Measurements from ENCODE around the gene DMRT1. TPM values are rescaled to one million over a fixed set of nuclear protein-coding genes. Genes with fewer than 3 reads are reported as not detected.

DMRT1 gene
- total and polyA plus RNA-seq, 9 donors: 0.09 TPM; not detected in 8

DNA sequence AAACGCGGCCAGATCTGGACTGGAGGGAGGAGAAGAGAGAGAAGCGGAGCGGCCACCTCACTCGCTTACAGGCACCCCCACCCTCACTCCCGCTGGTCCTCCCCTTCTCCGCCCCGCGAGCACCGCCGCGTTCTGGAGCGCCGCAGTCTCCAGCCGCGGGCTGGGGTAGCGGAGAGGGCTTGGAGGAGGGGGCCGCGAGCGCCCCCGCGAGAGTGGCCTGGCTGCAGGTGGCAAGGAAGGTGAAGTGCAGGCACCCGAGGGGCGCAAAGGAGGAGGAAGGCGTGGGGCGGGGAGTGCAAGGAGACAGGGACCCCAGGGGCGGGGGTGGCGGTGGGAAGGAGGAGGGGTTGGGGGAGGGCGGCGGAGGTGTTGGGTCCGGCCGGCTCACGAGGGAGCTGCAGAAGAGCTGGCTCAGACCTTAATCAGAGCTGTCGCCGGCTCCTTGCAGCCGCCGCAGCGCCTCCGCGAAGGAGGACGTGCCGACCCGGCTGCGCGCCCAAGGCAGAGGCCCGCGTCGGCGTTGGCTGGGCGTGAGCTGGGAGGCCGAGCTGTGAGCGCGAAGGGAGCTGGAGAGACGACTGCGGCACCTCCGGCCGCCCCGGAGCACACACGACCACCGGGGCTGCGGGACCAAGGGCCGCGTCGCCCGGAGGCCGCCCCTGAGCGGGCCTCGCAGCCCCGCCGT lies 134.9 kb downstream of the DMRT1 start, which contains the start of gene DMRT3:
Gene DMRT3 (plus strand): TSS at position 398 of the 685 bp plus-strand sequence. CDS start 347 bp downstream, outside the sequence.
- no peak within 1 kb of the TSS for H3K27ac ChIP-seq (ENCODE audit: low read length)

DNA sequence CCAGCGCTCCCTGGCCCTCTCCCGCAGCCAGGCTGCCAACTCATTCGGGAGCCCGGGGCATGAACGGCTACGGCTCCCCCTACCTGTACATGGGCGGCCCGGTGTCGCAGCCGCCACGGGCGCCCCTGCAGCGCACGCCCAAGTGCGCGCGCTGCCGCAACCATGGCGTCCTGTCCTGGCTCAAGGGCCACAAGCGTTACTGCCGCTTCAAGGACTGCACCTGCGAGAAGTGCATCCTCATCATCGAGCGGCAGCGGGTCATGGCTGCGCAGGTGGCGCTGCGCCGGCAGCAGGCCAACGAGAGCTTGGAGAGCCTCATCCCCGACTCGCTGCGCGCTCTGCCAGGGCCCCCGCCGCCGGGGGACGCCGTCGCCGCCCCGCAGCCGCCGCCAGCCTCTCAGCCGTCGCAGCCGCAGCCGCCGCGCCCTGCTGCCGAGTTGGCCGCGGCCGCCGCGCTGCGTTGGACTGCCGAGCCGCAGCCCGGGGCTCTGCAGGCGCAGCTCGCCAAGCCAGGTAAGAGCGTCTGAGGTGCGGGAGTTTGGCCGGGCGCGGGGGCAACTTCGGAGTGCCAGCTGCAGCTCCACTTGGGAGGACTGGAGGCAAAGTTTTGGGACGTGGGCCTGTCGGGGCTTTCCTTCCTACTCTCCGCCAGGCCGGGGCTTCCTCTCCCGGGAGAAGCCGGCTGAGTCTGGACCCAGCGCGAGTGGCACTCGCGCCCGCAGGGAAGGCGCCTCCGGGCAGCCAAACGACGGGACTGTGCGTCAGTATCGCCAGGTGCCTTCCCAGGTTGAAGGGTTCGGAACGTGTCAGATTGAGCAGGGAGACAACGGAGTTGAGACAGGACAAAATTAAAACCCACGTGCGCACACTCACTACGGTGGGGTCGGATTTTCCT lies 135.7 kb downstream of the DMRT1 start:
- no peak for DNase-seq
- H3K27me3 ChIP-seq (ENCODE audit: control insufficient read depth, insufficient read depth, low read length): peaks cover 88% of the 10 kb centered on the region
- no peaks in the 10 kb centered on the region for H3K9me3 ChIP-seq (replicated peaks; ENCODE audit: control insufficient read depth, low read depth, low read length)
- H3K4me1 ChIP-seq (ENCODE audit: control insufficient read depth, insufficient read depth, low read length): peaks cover 21% of the 10 kb centered on the region
- H3K4me3 ChIP-seq (ENCODE audit: low read length): peak overlapping the region; percentile 37
- H3K36me3 ChIP-seq (ENCODE audit: control insufficient read depth, insufficient read depth, low read length): no peaks in the 10 kb centered on the region
- H3K27ac ChIP-seq (ENCODE audit: low read length): no peak overlapping the region
- WGBS (ENCODE audit: insufficient coverage): 8% methylated on average over 89 of the region's 92 CpGs

More for the DNA sequence above, 134.9 kb downstream of the DMRT1 start, which contains the start of gene DMRT3:
- WGBS (ENCODE audit: insufficient coverage): under 1% methylated on average over 44 of the region's 70 CpGs
- peak within 1 kb of the TSS; percentile 37 for H3K4me3 ChIP-seq (ENCODE audit: low read length)
- DNase-seq: peak; percentile 61
- no peaks in the 10 kb centered on the region for H3K9me3 ChIP-seq (replicated peaks; ENCODE audit: control insufficient read depth, low read depth, low read length)
- H3K27me3 ChIP-seq (ENCODE audit: control insufficient read depth, insufficient read depth, low read length): peaks cover 88% of the 10 kb centered on the region
- no peaks in the 10 kb centered on the region for H3K36me3 ChIP-seq (ENCODE audit: control insufficient read depth, insufficient read depth, low read length)
- peaks cover 25% of the 10 kb centered on the region for H3K4me1 ChIP-seq (ENCODE audit: control insufficient read depth, insufficient read depth, low read length)

DNA sequence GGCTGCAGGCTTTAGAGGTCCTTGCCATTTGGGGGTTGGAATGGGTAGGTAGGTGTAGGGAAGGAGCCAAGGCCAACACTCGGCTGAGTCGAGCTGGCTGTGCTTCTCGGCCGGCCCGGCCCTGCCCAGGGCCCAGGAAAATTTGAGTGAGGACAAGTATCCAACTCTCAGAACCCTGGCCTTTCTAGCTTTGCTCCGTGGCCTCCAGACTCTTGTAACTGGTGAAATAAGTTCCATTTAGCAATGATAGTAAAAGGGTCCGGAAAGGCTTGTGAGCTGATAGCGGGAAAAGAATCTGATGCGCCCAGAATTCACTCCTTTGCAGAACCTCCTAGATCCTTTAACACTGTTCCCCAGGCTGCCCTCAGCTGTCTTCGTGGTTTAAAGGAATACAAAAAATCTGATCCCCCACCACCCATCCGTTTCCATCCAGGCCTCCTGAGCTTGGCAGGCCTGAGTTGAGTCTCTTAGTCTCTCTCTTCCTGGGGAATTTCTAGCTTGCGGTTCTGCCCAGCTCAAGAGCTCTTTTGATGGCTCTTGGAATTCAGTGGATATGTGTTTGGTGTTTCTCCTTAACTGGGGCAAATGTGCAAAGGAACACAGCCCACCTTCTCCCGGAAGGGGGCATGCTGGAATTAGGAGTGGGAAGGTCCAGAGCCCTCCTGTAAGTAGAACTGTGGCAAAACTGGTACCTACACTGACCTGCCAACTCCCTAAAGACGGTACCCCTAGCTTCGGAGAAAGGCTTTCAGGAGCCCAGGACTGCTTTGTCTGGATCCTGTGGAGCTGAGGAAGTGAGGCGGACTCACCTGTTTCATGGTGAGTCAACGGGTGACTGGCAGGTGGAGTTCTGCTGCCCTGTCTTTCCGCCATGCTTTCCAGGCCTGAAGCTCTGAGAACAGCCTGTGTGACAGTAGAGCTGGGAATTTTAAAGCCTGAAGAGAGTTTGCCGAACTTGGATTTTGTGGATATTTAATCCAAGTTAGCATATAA lies 136.6 kb downstream of the DMRT1 start:
- no peak overlapping the region for H3K27ac ChIP-seq (ENCODE audit: low read length)
- peaks cover 84% of the 10 kb centered on the region for H3K27me3 ChIP-seq (ENCODE audit: control insufficient read depth, insufficient read depth, low read length)
- no peaks in the 10 kb centered on the region for H3K36me3 ChIP-seq (ENCODE audit: control insufficient read depth, insufficient read depth, low read length)
- peaks cover 18% of the 10 kb centered on the region for H3K4me1 ChIP-seq (ENCODE audit: control insufficient read depth, insufficient read depth, low read length)
- 49% methylated on average over 8 of the region's 19 CpGs for WGBS (ENCODE audit: insufficient coverage)
- DNase-seq: no peak
- H3K9me3 ChIP-seq (replicated peaks; ENCODE audit: control insufficient read depth, low read depth, low read length): no peaks in the 10 kb centered on the region
- no peak overlapping the region for H3K4me3 ChIP-seq (ENCODE audit: low read length)

DNA sequence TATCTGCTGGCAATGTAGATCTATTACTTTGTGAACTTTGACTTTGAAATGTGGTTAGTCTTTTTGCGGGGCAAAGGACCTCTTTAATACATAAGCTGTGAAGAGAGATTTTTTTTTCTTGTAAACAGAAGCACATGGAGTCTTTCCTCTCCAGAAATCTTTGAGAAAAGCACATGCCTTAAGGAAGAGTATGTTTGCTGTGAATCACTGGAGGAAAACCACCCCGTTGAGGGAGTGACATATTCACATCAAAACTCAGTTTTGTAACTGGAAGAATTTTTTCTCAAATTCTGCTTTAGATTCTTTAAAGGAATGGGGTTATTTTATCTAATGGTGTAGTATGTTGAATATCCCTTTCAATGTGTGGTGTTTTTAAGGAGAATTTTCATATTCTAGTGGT lies 138.5 kb downstream of the DMRT1 start:
- peaks cover 72% of the 10 kb centered on the region for H3K27me3 ChIP-seq (ENCODE audit: control insufficient read depth, insufficient read depth, low read length)
- H3K4me3 ChIP-seq (ENCODE audit: low read length): no peak overlapping the region
- no peak for DNase-seq
- no peaks in the 10 kb centered on the region for H3K36me3 ChIP-seq (ENCODE audit: control insufficient read depth, insufficient read depth, low read length)
- no peaks in the 10 kb centered on the region for H3K9me3 ChIP-seq (replicated peaks; ENCODE audit: control insufficient read depth, low read depth, low read length)
- WGBS (ENCODE audit: insufficient coverage): no CpG with 5 or more reads among the region's 2 CpGs
- no peak overlapping the region for H3K27ac ChIP-seq (ENCODE audit: low read length)
- peaks cover 18% of the 10 kb centered on the region for H3K4me1 ChIP-seq (ENCODE audit: control insufficient read depth, insufficient read depth, low read length)

DNA sequence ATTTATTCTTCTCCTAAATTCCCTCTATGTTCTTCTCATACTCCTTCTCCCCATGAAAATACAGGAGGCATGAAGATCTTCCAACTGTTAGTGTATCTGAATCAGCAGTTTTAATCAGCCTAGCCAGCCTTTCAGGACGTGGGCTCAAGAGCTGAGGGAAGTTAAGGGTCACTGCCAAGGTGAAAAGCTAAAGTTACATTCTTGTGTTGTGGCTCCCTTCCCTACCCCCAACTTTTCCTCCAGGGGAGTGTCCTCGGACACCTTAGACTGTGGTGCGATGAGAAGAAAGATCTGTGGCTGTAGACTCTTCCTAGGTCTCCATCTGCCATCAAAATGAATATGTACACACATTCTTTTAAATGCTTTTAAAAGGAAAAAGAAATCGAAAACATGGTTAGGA lies 139.1 kb downstream of the DMRT1 start:
- peaks cover 66% of the 10 kb centered on the region for H3K27me3 ChIP-seq (ENCODE audit: control insufficient read depth, insufficient read depth, low read length)
- no peak for DNase-seq
- H3K27ac ChIP-seq (ENCODE audit: low read length): no peak overlapping the region

DNA sequence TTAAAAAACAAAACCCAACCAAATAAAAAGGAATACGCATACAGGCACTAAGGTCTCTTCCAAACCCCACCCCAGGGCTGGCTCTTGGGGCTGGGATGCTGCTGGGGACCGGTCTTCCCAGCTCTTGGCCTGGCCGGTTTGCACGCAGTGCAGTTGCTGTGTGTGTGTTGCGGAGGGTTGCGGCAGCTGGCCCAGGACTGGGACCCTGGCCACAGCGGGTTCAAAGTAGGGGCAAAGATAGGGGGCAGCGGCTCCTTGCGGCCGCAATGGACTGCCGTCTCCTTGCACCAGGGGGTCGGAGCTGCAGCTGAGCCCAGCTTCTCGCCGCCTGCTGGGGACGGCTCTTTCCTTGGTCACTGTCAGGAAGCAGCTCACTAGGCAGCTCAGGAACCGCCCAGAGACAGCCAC lies 140.0 kb downstream of the DMRT1 start:
- no peak overlapping the region for H3K27ac ChIP-seq (ENCODE audit: low read length)
- peaks cover 62% of the 10 kb centered on the region for H3K27me3 ChIP-seq (ENCODE audit: control insufficient read depth, insufficient read depth, low read length)
- peaks cover 11% of the 10 kb centered on the region for H3K4me1 ChIP-seq (ENCODE audit: control insufficient read depth, insufficient read depth, low read length)
- no peak for DNase-seq
- WGBS (ENCODE audit: insufficient coverage): 48% methylated on average over 15 of the region's 16 CpGs
- no peaks in the 10 kb centered on the region for H3K9me3 ChIP-seq (replicated peaks; ENCODE audit: control insufficient read depth, low read depth, low read length)
- no peaks in the 10 kb centered on the region for H3K36me3 ChIP-seq (ENCODE audit: control insufficient read depth, insufficient read depth, low read length)
- no peak overlapping the region for H3K4me3 ChIP-seq (ENCODE audit: low read length)

More for the DNA sequence above, 139.1 kb downstream of the DMRT1 start:
- Histone ChIP-seq H3K9me3 (replicated peaks; ENCODE audit: control insufficient read depth, low read depth, low read length) (no peaks in the 10 kb centered on the region), H3K36me3 (ENCODE audit: control insufficient read depth, insufficient read depth, low read length) (no peaks in the 10 kb centered on the region), H3K4me3 (ENCODE audit: low read length) (no peak overlapping the region), H3K4me1 (ENCODE audit: control insufficient read depth, insufficient read depth, low read length) (peaks cover 18% of the 10 kb centered on the region)
- WGBS (ENCODE audit: insufficient coverage): no CpG with 5 or more reads among the region's 4 CpGs

DNA sequence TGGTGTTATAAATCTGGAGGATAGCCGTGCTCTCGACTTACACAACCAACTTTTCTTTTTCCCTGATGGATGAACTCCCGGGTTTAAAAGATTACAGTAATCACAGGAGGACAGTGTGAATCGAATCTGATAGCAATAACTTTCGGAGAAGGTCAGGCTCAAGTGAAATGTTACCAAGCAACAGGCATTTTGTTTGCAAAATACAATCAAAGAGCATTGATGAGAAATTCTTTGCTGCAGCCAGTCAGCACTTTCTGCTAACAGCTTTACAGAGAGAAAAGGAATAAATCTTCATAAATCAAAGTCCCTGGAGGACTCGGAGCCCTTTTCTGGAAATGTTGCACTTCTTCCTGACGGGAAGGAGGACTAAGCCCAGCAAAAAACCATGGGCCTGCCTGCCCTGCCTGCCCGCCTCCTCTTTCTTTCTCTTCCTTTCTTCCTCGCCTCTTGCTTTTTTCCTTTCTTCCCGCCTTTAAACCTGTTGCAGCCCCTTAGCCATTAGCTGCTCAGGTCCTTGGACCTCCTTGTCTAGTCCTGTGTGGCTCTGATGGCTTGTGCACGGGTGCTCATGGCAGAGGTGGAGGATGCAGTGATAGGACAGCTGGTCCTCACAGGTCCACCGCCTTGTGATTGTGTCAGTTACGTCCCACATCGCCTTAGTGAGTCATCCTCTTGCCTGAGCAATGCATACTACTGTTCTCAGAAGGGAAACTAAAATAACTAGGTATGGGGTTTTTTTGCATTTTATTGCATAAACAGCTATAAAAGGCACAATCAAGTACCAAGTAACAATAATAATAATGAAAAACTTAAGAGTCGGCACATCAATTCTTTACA lies 141.1 kb downstream of the DMRT1 start:
- peak; percentile 82 for DNase-seq
- peaks cover 53% of the 10 kb centered on the region for H3K27me3 ChIP-seq (ENCODE audit: control insufficient read depth, insufficient read depth, low read length)
- H3K4me1 ChIP-seq (ENCODE audit: control insufficient read depth, insufficient read depth, low read length): peaks cover 8% of the 10 kb centered on the region
- no peaks in the 10 kb centered on the region for H3K9me3 ChIP-seq (replicated peaks; ENCODE audit: control insufficient read depth, low read depth, low read length)
- H3K27ac ChIP-seq (ENCODE audit: low read length): peak overlapping the region; percentile 58
- H3K4me3 ChIP-seq (ENCODE audit: low read length): no peak overlapping the region
- H3K36me3 ChIP-seq (ENCODE audit: control insufficient read depth, insufficient read depth, low read length): no peaks in the 10 kb centered on the region
- WGBS (ENCODE audit: insufficient coverage): 0% methylated on average over 2 of the region's 15 CpGs

DNA sequence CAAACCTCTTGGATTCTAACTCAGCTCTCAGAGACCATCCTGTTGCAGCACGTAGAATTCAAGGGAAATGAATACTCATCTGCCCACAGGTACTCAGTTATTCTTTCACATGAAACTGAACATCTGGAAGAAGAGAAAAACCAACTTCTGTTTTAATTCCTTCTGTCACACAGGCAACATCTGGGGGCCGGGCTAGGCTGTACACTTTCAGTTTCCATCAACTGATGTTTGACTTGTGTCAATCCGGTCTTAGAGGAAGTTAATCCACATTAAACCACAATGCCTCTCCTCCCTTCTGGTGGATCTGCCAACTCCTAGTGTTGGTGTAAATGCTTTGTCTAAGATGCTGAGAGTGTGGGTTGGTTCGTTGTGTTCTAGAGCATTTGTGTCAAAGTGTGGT lies 152.5 kb downstream of the DMRT1 start:
- H3K4me3 ChIP-seq (ENCODE audit: low read length): no peak overlapping the region
- 60% methylated on average over 1 of the region's 4 CpGs for WGBS (ENCODE audit: insufficient coverage)
- no peak for DNase-seq
- peaks cover 11% of the 10 kb centered on the region for H3K27me3 ChIP-seq (ENCODE audit: control insufficient read depth, insufficient read depth, low read length)
- H3K27ac ChIP-seq (ENCODE audit: low read length): no peak overlapping the region
- H3K36me3 ChIP-seq (ENCODE audit: control insufficient read depth, insufficient read depth, low read length): no peaks in the 10 kb centered on the region
- H3K4me1 ChIP-seq (ENCODE audit: control insufficient read depth, insufficient read depth, low read length): no peaks in the 10 kb centered on the region
- peaks cover 3% of the 10 kb centered on the region for H3K9me3 ChIP-seq (replicated peaks; ENCODE audit: control insufficient read depth, low read depth, low read length)

DNA sequence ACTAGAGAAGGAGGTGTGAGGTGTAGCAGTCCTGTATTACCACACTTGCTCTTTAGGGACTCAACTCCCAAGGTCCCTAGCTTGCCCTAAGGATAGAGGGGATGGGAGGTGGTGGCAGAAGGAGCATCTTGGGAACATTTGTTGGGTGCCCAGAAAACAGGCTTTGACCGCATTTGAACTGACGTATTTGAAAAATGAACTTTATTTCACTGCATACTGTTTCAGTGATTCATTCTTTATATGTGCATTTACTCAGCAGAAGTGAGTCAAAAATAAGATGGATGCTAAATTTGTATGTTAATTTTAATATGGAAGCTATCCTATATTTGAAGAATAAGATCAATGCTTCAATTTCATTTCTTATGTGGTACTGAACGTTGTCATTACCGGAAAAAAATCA lies 153.7 kb downstream of the DMRT1 start:
- no peak for DNase-seq
- WGBS (ENCODE audit: insufficient coverage): no CpG with 5 or more reads among the region's 4 CpGs
- Histone ChIP-seq H3K27me3 (ENCODE audit: control insufficient read depth, insufficient read depth, low read length) (peaks cover 7% of the 10 kb centered on the region), H3K9me3 (replicated peaks; ENCODE audit: control insufficient read depth, low read depth, low read length) (peaks cover 3% of the 10 kb centered on the region), H3K4me1 (ENCODE audit: control insufficient read depth, insufficient read depth, low read length) (no peaks in the 10 kb centered on the region), H3K4me3 (ENCODE audit: low read length) (no peak overlapping the region), H3K27ac (ENCODE audit: low read length) (no peak overlapping the region), H3K36me3 (ENCODE audit: control insufficient read depth, insufficient read depth, low read length) (no peaks in the 10 kb centered on the region)
